ENCODE measurements around the gene ZCRB1.

The ZCRB1 gene

GRCh38 chr12:42326541-42327226 lies 790 bp upstream of the ZCRB1 start:
- no peak for DNase-seq

GRCh38 chr12:42325326-42325652 lies 605 bp downstream of the ZCRB1 start:
- DNase-seq, result no peak

GRCh38 chr12:42323856-42324255 lies 2.0 kb downstream of the ZCRB1 start:
- no peak for DNase-seq

GRCh38 chr12:42322567-42322966 lies 3.3 kb downstream of the ZCRB1 start:
- DNase-seq, result no peak

- no peak for DNase-seq
Measured at GRCh38 chr12:42320796-42321195, 5.1 kb downstream of the ZCRB1 start.

- DNase-seq, result no peak
Measured at GRCh38 chr12:42315108-42315507, 10.8 kb downstream of the ZCRB1 start.

- no peak for DNase-seq
Measured at GRCh38 chr12:42309996-42310395, 15.9 kb downstream of the ZCRB1 start.

GRCh38 chr12:42308390-42308789 lies 17.5 kb downstream of the ZCRB1 start:
- no peak for DNase-seq

- DNase-seq, result no peak
Measured at GRCh38 chr12:42306297-42306696, 19.6 kb downstream of the ZCRB1 start.

- DNase-seq, result no peak
Measured at GRCh38 chr12:42299392-42300308, 26.2 kb downstream of the ZCRB1 start.

- no peak for DNase-seq
Measured at GRCh38 chr12:42298887-42299286, 27.0 kb downstream of the ZCRB1 start.

GRCh38 chr12:42296503-42297109 lies 29.3 kb downstream of the ZCRB1 start:
- no peak for DNase-seq

- no peak for DNase-seq
Measured at GRCh38 chr12:42291680-42292079, 34.2 kb downstream of the ZCRB1 start.

- no peak for DNase-seq
Measured at GRCh38 chr12:42288544-42288943, 37.4 kb downstream of the ZCRB1 start.

GRCh38 chr12:42286741-42287140 lies 39.2 kb downstream of the ZCRB1 start:
- no peak for DNase-seq

GRCh38 chr12:42285431-42285830 lies 40.5 kb downstream of the ZCRB1 start:
- no peak for DNase-seq

- DNase-seq, result no peak
Measured at GRCh38 chr12:42284876-42285275, 41.0 kb downstream of the ZCRB1 start.

GRCh38 chr12:42284157-42284556 lies 41.7 kb downstream of the ZCRB1 start:
- no peak for DNase-seq

- no peak for DNase-seq
Measured at GRCh38 chr12:42283739-42284138, 42.2 kb downstream of the ZCRB1 start.

GRCh38 chr12:42282294-42282693 lies 43.6 kb downstream of the ZCRB1 start:
- DNase-seq, result no peak

- no peak for DNase-seq
Measured at GRCh38 chr12:42281844-42282243, 44.0 kb downstream of the ZCRB1 start.

GRCh38 chr12:42281278-42281677 lies 44.6 kb downstream of the ZCRB1 start:
- DNase-seq, result no peak

GRCh38 chr12:42278128-42278510 lies 47.8 kb downstream of the ZCRB1 start:
- no peak for DNase-seq
